ELF-1 (cell line): ENCODE measurements around the gene GPR108.

Experiments
- DNase-seq: peaks from one replicate; pipeline ENCODE4 v3.0.0-alpha.2; 2016; ENCODE audit warnings: low read depth, low spot score

GPR108 gene

DNA sequence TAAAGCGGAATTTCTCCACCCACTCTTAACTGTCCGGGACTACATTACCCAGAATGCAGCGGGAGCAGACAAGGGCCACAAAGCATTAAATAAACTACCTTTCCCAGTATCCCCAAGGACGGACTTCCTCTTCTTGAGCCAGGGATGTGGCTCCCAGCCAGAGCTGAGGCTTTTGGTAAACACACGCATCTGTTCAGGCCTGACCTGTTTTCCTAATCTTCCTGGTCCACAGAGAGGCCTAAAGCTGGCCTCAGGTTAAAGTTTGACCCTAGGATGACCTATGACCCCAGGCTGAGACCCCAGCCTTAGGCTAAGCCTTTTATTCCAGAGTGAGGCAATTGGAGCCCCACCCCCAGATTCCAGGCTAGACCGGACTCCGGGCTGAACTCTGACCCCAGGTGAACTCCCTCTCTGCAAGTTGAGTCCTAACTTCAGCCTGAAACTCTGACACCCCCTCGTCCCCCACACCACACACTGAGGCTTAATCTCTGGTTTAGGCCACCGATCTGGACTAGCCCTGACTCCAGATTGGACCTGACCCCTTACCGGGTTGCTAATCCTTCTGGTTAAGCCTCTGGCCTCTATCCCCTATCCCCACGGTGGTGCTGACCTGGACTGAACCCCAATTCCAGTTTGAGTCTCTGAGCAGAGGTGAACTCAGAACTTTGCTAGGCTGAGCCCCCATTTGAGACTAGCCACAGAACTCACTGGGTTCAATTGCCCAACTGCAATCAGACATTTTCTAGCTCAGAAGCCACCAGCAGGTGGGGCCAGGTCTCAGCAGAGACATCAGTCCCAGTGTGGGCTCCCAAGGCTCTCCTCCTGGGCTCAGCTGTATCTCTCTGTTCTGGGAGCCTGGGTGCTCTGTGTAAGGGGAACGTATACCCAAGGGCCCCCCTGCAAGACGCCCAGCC is 750 bp upstream of the GPR108 start:
- DNase-seq: peak; percentile 92

DNA sequence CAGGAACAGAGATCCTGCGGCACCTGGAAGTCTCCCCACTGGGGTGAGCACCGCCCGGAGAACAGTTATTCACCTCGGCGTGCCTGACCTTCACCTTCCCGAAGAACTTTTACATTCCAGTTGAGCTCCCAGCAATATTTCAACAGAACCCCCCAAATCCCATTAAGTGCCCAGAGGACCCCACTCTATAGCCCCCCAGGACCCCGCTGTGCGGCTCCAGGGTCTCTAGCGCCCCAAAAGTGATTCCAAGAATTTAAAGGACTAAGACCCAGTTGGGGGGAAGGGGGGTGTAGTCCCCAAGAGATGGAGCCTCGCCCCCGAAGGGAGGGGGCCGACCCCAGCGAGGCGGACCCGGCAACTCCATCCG is 480 bp downstream of the GPR108 start:
- DNase-seq: no peak

DNA sequence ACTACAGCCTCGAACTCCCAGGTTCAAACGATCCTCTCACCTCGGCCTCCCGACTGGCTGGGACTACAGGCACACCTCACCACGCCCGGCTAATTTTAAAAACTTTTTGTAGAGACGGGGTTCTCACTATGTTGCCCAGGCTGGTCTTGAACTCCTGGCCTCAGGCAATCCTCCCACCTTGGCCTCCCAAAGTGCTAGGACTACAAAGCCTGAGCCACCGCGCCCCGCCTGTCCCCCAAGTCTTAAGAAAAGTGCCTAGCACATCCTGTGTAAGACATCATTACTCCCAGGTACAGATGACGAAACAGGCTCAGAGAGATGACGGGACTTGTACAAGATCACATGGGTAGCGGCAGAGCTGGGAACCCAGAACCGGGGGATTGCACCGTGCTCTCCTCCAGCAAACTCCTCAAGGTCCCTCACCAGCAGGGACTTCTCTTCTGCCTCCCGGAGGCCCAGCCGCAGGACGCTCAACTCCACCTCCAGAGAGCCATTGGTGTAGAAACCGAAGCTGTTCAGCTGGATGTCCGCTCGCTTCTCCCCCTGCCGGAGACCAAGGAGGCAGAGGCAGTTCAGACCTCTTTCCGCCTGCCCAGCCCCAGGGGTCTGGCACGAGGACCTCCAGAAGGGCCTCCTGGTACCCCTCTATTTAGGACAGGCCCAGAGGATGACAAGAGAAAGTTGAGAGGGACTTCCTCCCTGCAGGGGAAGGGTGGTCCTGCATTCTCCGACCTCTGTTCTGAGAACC is 1.0 kb downstream of the GPR108 start:
- peak; percentile 90 for DNase-seq

DNA sequence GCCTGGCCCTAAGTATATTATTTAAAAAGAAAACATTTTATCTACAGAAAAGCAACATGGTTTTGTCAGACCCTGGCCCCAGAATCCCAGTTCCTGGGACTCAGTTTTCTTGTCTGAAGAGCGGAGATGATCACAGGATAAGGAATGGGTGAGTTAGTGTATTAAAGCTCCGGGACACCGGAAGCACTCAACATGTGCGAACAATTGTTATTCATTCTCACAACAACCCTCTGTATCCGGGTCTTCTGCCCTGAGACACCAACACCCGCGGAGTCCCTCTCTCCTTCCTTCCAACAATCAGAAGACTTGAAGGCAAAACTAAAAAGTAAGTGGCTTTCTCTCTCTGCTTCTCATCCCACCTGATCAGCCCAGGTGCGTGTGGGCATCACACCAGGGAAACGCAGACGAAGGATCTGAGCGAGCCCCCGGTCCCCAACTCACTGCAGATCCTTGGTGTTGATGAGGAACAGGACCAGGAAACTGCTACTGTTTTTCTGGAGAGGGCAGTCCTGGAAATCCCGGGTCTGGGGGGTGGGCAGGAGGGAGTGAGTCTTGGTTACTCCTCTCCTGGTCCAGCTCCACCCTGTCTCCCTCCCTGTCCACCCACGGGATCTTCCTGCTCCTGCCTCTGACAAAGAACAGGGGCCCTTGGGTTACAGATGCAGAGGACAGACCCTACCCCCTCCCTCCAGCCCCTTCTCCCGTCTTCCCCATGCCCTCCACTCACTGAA is 2.0 kb downstream of the GPR108 start:
- peak; percentile 44 for DNase-seq

GRCh38 chr19:6734096-6734696 is 3.2 kb downstream of the GPR108 start:
- no peak for DNase-seq

- DNase-seq: peak; percentile 41
Measured at GRCh38 chr19:6733338-6734095, 3.9 kb downstream of the GPR108 start.

- DNase-seq: no peak
Measured at GRCh38 chr19:6732803-6733337, 4.5 kb downstream of the GPR108 start.

GRCh38 chr19:6731822-6732221 is 5.6 kb downstream of the GPR108 start:
- DNase-seq: no peak

DNA sequence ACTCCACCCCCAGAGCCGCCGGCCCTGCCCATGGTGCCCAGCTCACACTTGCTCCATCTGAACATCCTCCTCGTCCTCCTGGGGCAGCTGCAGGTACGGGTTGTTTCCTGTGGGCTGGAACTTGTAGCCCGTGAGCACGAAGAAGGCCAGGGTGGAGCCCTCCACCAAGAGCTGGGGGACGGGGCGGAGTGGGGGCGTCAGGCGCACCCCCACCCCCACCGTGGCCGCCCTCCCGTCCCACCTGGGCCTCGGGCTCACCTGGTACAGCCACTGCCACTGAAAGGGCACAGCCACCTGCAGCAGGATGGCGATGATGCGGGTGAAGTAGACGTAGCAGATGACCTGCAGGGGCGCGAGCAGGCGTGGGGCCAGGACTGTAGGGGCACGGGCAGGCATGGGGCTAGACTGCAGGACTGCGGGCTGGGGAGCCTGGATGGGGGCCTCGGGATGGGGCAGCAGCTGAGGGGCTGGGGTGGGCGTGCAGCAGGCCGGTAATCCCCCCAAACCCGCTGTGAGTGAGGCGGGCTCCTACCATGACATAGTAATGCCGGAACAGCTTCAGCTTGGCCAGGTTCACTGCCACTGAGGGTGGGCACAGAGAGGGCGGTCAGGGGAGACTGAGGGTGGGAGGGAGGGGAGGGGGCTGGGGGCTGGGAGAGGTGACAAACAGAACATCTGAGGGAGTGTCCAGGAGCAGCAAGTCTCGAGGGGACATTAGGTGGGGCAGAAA is 6.3 kb downstream of the GPR108 start:
- DNase-seq: no peak

DNA sequence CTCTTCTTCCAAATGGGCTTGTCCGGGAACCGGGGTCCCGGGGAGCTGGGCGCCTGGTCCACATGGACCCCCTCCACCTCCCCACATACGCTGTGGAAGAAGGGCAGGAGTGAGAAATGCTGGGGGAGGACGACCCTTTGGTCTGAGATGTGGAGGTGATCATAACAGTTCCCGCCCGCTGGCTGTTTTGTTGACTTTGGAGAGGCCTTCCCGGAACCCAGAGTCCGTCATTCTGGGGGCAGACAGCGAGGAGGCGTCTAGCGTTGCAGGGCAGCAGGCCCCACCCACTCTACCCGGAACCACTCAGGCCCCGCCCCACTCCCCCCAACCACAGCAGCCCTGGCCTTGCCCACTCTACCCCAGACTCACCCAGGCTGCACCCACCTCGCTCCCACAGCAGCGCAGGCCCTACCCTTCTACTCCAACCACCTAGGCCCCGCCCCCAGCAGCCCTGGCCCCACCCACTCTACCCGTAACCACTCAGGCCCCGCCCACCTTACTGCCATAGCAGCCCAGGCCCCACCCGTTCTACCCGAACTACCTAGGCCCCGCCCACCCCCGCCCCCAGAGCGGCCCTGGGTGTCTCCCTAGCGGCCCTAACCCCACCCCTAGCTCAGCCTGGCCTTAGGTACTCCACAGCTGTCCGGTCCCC is 7.1 kb downstream of the GPR108 start:
- DNase-seq: peak; percentile 57

DNA sequence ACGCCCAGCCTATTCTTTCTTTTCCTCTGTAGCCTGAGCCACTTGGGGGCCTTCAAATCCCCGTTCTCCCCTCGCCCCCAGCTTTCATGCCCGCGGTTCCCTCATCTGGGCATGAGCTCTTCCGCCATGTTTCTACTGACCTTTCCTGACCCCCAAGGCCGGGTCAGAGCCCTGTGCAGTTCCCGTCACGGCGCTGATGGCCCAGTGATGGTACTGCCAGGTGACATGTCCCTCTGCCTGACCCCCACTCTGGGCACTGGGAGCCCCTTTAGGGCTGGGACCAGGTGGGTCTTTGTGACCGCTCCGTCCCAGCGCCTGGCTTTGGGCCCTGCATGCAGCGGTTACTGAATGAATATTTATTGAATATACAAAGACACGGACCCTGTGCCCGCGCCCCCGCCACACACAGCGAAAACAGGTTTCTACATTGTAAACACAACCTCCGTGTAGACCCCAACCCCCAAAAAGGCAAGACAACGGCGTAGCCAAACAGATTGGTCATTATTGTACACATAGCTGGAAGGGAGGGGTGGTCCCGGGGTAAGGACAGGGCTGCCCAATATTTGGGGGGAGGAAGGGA is 7.7 kb downstream of the GPR108 start:
- no peak for DNase-seq

DNA sequence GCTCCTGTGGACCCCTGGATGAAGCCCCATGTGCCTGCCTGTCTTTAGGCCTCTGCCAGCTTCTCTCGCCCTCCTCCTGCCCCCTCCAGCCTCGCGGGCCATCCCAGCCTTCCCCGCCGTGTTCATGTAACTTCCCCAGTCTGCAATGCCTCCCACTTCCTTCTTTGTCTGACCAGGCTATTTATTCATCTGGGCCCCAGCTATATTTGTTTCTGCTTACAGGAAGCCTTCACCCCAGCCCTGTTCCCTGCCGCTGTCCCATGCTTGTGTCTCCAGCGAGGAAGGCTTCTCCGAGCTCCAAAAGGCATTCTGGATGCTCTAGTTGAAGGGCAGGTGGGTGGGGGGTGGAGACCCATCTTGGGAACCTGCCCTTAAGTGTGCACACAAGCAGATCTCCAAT is 9.0 kb downstream of the GPR108 start:
- no peak for DNase-seq

GRCh38 chr19:6725513-6726231 is 11.7 kb downstream of the GPR108 start:
- no peak for DNase-seq

- no peak for DNase-seq
Measured at GRCh38 chr19:6724631-6725492, 12.5 kb downstream of the GPR108 start.

GRCh38 chr19:6723738-6724137 is 13.6 kb downstream of the GPR108 start:
- DNase-seq: no peak

DNA sequence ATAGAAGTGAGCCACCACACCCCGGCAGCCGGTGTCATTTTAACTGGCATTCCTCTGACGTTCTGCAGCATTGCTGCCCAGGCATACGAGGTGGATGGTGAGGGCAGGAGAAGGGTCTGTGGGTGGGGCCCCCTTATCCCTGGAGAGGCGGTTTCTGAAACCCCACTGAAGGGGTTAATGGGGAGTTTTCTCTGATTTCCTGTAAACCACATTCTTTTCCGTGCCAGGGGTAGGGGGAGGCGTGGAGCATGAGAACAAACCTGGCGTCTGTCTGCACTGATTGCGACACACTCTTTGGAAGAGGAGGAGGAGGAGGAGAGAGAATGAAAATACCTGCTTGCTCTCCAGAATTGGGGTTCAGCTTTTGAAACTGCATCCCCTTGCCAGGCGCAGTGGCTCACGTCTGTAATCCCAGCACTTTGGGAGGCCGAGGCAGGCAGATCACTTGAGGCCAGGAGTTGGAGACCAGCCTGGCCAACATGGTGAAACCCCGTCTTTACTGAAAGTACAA is 14.2 kb downstream of the GPR108 start:
- DNase-seq: no peak

DNA sequence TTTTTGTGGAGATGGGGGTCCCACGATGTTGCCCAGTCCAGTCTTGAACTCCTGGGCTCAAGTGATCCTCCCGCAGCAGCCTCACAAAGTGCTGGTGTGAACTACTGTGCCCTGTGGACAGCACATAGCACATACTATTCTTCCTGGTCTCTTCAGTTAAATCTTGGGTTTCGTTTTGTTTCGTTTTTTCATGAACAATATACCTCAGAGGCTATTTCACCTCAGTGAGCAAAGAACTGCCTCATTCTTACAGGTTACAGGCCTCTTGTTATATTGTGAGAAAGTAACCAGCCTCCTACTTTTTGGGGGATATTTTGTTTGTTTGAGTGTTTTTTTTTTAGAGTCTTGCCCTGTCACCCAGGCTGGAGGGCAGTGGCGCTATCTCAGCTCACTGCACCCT is 15.6 kb downstream of the GPR108 start:
- no peak for DNase-seq

DNA sequence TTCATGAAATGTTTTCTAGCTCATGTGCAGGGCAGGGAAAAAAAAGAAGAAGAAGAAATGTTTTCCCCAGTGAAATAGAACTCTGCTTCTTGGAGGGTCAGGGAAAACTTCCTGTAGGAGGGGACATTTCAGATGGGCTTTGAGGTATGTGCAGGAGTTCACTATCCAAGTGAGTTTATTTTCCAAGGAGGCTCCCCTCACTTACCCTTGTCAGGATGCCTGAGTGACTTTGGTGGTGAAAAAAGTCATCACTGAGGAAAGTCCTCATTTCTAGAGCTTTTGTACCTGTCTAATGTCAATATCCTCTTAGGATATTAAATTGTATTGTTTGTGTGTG is 16.3 kb downstream of the GPR108 start:
- no peak for DNase-seq
